Measurements from ENCODE around the gene USP21.
A peak's percentile ranks its signal among the peaks of the same experiment; 100 is the strongest.
"Not testable (repeated sequence)": the region's sequence is repeated elsewhere in the genome, so short reads cannot be mapped to it uniquely, and the experiment has no call there.

Gene USP21

GRCh38 chr1:161159087-161159912 lies at the start of gene USP21:
USP21 (plus strand) TSS chr1:161159500; CDS start chr1:161160641, 1,141 bp downstream.
- DNase-seq = peak; percentile 77

- no peak for DNase-seq
These were observed 48.2 kb upstream of the USP21 start for GRCh38 chr1:161111117-161111516.

GRCh38 chr1:161111527-161111926 lies 47.8 kb upstream of the USP21 start:
- DNase-seq = no peak

- DNase-seq = no peak
These were observed 45.4 kb upstream of the USP21 start for GRCh38 chr1:161113915-161114314.

GRCh38 chr1:161114556-161114955 lies 44.7 kb upstream of the USP21 start:
- no peak for DNase-seq

- DNase-seq = no peak
These were observed 44.1 kb upstream of the USP21 start for GRCh38 chr1:161115132-161115711.

GRCh38 chr1:161115961-161116360 lies 43.3 kb upstream of the USP21 start:
- DNase-seq = not testable (repeated sequence)

- peak; percentile 74 for DNase-seq
These were observed 41.3 kb upstream of the USP21 start, which contains the start of the genes NIT1 and PFDN2 for GRCh38 chr1:161117759-161118581. NIT1 (plus strand) TSS chr1:161118105; CDS start chr1:161118177, 72 bp downstream. PFDN2 (minus strand) TSS chr1:161118037; CDS start chr1:161118026, 11 bp downstream.

- no peak for DNase-seq
These were observed 40.0 kb upstream of the USP21 start for GRCh38 chr1:161119092-161119903.

- DNase-seq = no peak
These were observed 38.2 kb upstream of the USP21 start for GRCh38 chr1:161121042-161121650.

- no peak for DNase-seq
These were observed 37.5 kb upstream of the USP21 start for GRCh38 chr1:161121834-161122233.

GRCh38 chr1:161122967-161123366 lies 36.3 kb upstream of the USP21 start:
- DNase-seq = no peak

GRCh38 chr1:161127649-161128048 lies 31.7 kb upstream of the USP21 start:
- DNase-seq = no peak

GRCh38 chr1:161128591-161129420 lies 30.5 kb upstream of the USP21 start:
- DNase-seq = no peak

- no peak for DNase-seq
These were observed 29.0 kb upstream of the USP21 start for GRCh38 chr1:161130266-161130665.

GRCh38 chr1:161131523-161132409 lies 27.5 kb upstream of the USP21 start:
- DNase-seq = no peak

- peak; percentile 97 for DNase-seq
These were observed 26.7 kb upstream of the USP21 start, which contains the start of gene DEDD for GRCh38 chr1:161132410-161133219. DEDD (minus strand) TSS chr1:161132667; CDS start chr1:161124462, 8,205 bp downstream.

GRCh38 chr1:161133220-161133740 lies 26.0 kb upstream of the USP21 start:
- DNase-seq = no peak

- DNase-seq = no peak
These were observed 21.4 kb upstream of the USP21 start for GRCh38 chr1:161137881-161138280.

Measured in NCI-H510A (cell line).